ENCODE results near the gene TMED8.

GRCh38 chr14:77301103-77301502, 75.8 kb downstream of the TMED8 start:
- TF ChIP-seq POLR2A (IDR thresholded peaks at IDR 0.05; ENCODE audit: low read length) (no peak), GATA1 (IDR thresholded peaks at IDR 0.05; ENCODE audit: low read depth, low read length) (no peak)

Data from erythroblast (primary cell).